Smooth muscle cell (in vitro differentiated cells): Measurements from ENCODE around the gene PPBP. TPM values are rescaled to one million over a fixed set of nuclear protein-coding genes. Genes with fewer than 3 reads are reported as not detected.
"Not testable (repeated sequence)": the region's sequence is repeated elsewhere in the genome, so short reads cannot be mapped to it uniquely, and the experiment has no call there.

ENCODE experiments used
- DNase-seq: peaks from one replicate; lab custom pipeline; 2025; ENCODE audit not compliant: unreplicated experiment; lab: John Stamatoyannopoulos, UW
- H2AFZ ChIP-seq: fragments of 200-600 bp; sonication (generic); 2 replicates; pipeline ENCODE4 v1.6.0; 2016; ENCODE audit warnings: antibody characterized with exemption, low read depth, mild to moderate bottlenecking
- H3F3A ChIP-seq: fragments of 200-600 bp; sonication (generic); 2 replicates; pipeline ENCODE4 v1.6.0; 2017; ENCODE audit warnings: antibody characterized with exemption, low read depth
- H3K27ac ChIP-seq: fragments of 200-600 bp; sonication (generic); 2 replicates; pipeline ENCODE4 v1.5.1; 2016; ENCODE audit warnings: low read depth, mild to moderate bottlenecking
- H3K27me3 ChIP-seq: fragments of 200-600 bp; sonication (generic); 2 replicates; pipeline ENCODE4 v1.6.1; 2016; ENCODE audit warnings: low read depth, mild to moderate bottlenecking
- H3K36me3 ChIP-seq: fragments of 200-600 bp; sonication (generic); 2 replicates; pipeline ENCODE4 v1.5.1; 2016; ENCODE audit warnings: low read depth
- H3K4me1 ChIP-seq: fragments of 200-600 bp; sonication (generic); 2 replicates; pipeline ENCODE4 v1.5.1; 2016; ENCODE audit warnings: low read depth
- H3K4me2 ChIP-seq: fragments of 200-600 bp; sonication (generic); 2 replicates; pipeline ENCODE4 v1.6.0; 2016; ENCODE audit warnings: mild to moderate bottlenecking
- H3K4me3 ChIP-seq: fragments of 200-600 bp; sonication (generic); 2 replicates; pipeline ENCODE4 v1.5.1; 2016; ENCODE audit warnings: mild to moderate bottlenecking
- H3K79me2 ChIP-seq: fragments of 200-600 bp; sonication (generic); 2 replicates; pipeline ENCODE4 v1.6.0; 2016; ENCODE audit warnings: low read depth, mild to moderate bottlenecking
- H3K9ac ChIP-seq: fragments of 200-600 bp; sonication (generic); 2 replicates; pipeline ENCODE4 v1.6.0; 2016; ENCODE audit warnings: low read depth
- H3K9me3 ChIP-seq: fragments of 200-600 bp; sonication (generic); replicated peaks from 2 replicates; pipeline ENCODE4 v1.5.1; 2016; ENCODE audit warnings: low read depth
- H4K20me1 ChIP-seq: fragments of 200-600 bp; sonication (generic); 2 replicates; pipeline ENCODE4 v1.6.0; 2016; ENCODE audit warnings: low read depth
- CTCF ChIP-seq: fragments of 200-600 bp; sonication (generic); IDR thresholded peaks from 2 replicates; pipeline ENCODE4 v1.5.1; 2017; ENCODE audit warnings: borderline replicate concordance, mild to moderate bottlenecking, antibody characterized with exemption; ENCODE audit not compliant: insufficient read depth, poor library complexity, severe bottlenecking
- WGBS: methylation state at CpG from one replicate; pipeline ENCODE4 v1.1.7; 2016; ENCODE audit warnings: low lambda C conversion rate; 5-methylcytosine and 5-hydroxymethylcytosine counted together
- polyA plus RNA-seq: library from polyadenylated mRNA; unstranded; fragments of >200 nt; fragmentation: Nextera tagmentation; extraction: Ambion mirVana; gene quantifications from 2 replicates; pipeline ENCODE4 v1.2.1, GENCODE V29; 2016
- total RNA-seq: library from RNA; depleted of rRNA; stranded (reverse); fragments of >200 nt; gene quantifications from 2 replicates; pipeline ENCODE4 v1.2.3, GENCODE V29; 2014

The PPBP gene
- total and polyA plus RNA-seq, 2 experiments from 2014 or later, result not detected

DNA sequence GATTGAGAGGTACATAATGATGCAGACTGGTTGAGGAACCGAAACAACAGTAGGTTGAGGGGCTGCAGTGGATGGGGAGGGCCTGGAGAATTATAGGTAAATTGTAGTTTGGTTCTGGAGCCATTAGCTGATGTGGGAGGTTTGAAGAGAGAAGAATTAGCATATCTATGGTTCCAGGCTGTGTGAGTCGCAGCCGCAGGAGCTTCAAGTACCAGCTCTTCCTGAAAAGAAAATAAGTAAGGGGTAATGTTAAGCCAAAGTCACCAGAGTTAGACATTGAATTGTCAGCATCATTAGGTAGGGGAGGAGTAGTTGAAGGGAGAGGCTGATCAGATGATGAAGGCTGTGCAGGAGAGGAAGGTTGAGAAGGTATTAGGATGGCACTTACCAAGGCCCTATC is 35.6 kb downstream of the PPBP start:
- no peak overlapping the region for H3K9ac ChIP-seq
- no peak overlapping the region for H3K27ac ChIP-seq
- H3F3A ChIP-seq, result no peaks in the 10 kb centered on the region
- TF ChIP-seq CTCF, result no peak
- no peaks in the 10 kb centered on the region for H3K79me2 ChIP-seq
- no peaks in the 10 kb centered on the region for H3K36me3 ChIP-seq
- H3K9me3 ChIP-seq, result no peaks in the 10 kb centered on the region
- H3K4me3 ChIP-seq, result no peak overlapping the region
- H3K27me3 ChIP-seq, result peaks cover 15% of the 10 kb centered on the region
- H2AFZ ChIP-seq, result no peak overlapping the region
- DNase-seq, result no peak
- H3K4me1 ChIP-seq, result peaks cover 9% of the 10 kb centered on the region
- no peak overlapping the region for H3K4me2 ChIP-seq
- 75% methylated on average over 3 of the region's 3 CpGs for WGBS
- no peaks in the 10 kb centered on the region for H4K20me1 ChIP-seq

DNA sequence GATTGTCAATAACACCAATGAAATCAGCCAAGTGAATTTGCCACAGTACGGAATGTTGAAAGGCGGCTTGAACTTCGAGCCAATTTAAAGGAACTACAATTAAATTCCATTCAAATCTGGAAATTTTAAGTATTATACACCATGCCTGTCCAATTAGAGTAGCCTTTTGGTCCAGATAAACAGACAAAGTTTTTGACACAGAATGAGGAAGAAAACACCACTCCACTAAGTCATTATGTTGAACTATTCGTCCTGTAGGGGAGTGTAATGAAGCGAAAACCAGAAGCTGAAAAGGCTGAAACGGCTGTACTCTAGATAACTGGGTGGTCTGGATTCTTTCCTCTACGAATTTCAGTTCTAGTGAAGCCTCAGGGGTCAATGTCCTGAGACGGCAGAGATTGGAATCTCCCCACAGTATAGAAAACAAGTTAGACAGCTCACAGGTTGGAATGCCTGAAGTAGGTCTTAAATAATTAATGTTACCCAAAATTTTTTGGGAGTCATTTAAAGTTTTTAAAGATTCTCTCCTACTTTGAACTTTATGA is 37.5 kb downstream of the PPBP start:
- not testable (repeated sequence) for H3K36me3 ChIP-seq, H3K4me3 ChIP-seq, H2AFZ ChIP-seq, H3K4me2 ChIP-seq, H3K27ac ChIP-seq, H3K9ac ChIP-seq, H4K20me1 ChIP-seq, H3F3A ChIP-seq, H3K79me2 ChIP-seq, DNase-seq, H3K4me1 ChIP-seq, H3K9me3 ChIP-seq
- WGBS, result 33% methylated on average over 8 of the region's 8 CpGs
- peaks cover 33% of the 10 kb centered on the region for H3K27me3 ChIP-seq

- 83% methylated on average over 7 of the region's 7 CpGs for WGBS
- H3K36me3 ChIP-seq, result no peaks in the 10 kb centered on the region
Measured at GRCh38 chr4:73948990-73949706, 38.8 kb downstream of the PPBP start.

GRCh38 chr4:73948291-73948690 is 39.7 kb downstream of the PPBP start:
- Histone ChIP-seq H3K9ac (no peak overlapping the region), H4K20me1 (no peaks in the 10 kb centered on the region), H3K27me3 (peaks cover 54% of the 10 kb centered on the region), H3K79me2 (no peaks in the 10 kb centered on the region), H3K36me3 (no peaks in the 10 kb centered on the region), H3F3A (no peaks in the 10 kb centered on the region), H3K4me3 (no peak overlapping the region), H3K4me2 (no peak overlapping the region), H3K4me1 (peaks cover 20% of the 10 kb centered on the region), H3K27ac (no peak overlapping the region), H3K9me3 (no peaks in the 10 kb centered on the region), H2AFZ (no peak overlapping the region)
- no peak for TF ChIP-seq CTCF
- DNase-seq, result no peak
- WGBS, result 95% methylated on average over 1 of the region's 1 CpG

More at GRCh38 chr4:73948990-73949706, 38.8 kb downstream of the PPBP start:
- no peak overlapping the region for H3K4me2 ChIP-seq
- no peak overlapping the region for H3K4me3 ChIP-seq
- no peaks in the 10 kb centered on the region for H3F3A ChIP-seq
- H2AFZ ChIP-seq, result no peak overlapping the region
- no peak for TF ChIP-seq CTCF
- H3K4me1 ChIP-seq, result peaks cover 14% of the 10 kb centered on the region
- no peaks in the 10 kb centered on the region for H3K9me3 ChIP-seq
- DNase-seq, result no peak
- H3K27ac ChIP-seq, result no peak overlapping the region
- peaks cover 46% of the 10 kb centered on the region for H3K27me3 ChIP-seq
- no peaks in the 10 kb centered on the region for H4K20me1 ChIP-seq
- H3K79me2 ChIP-seq, result no peaks in the 10 kb centered on the region
- no peak overlapping the region for H3K9ac ChIP-seq
